OCI-LY3 (cell line): ENCODE data around the gene STIM2.

Experiments used
- CTCF ChIP-seq: fragments of 200-600, 300-600 bp; sonication (generic); IDR thresholded peaks from 2 replicates; pipeline ENCODE4 v1.5.1; 2014; ENCODE audit warnings: antibody characterized with exemption, low read length, low read depth
- EZH2phosphoT487 ChIP-seq: fragments of 200-600 bp; shearing (Covaris generic); IDR thresholded peaks from 2 replicates; pipeline ENCODE4 v1.6.1; 2018; ENCODE audit warnings: antibody characterized with exemption, mixed run types, low read depth

- TF ChIP-seq CTCF (no peak), EZH2phosphoT487 (no peak)
Observed at GRCh38 chr4:26854701-26855100, 5.9 kb upstream of the STIM2 start.
